Measurements from ENCODE around the gene ATG2A.

ATG2A gene

GRCh38 chr11:64883575-64883974, 33.4 kb downstream of the ATG2A start:
- no peak for DNase-seq

DNA sequence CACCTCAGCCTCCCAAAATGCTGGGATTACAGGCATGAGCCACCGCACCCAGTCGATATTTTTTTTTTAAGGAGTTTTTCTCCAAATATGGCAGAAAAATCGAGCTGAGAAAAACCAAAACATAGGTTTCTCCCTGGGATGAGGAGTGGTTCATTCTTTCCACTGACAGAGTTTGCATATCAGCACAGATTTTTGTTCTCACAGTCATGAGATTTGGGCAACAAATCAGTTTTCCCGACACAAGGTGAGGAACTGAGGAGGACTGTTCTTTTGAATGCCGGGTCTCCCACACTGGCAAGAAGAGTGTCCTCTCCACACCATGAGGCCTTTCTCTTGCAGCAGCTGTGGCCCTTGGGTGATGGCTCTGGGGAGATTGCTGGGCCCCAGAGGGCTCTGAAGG, 34.8 kb downstream of the ATG2A start:
- no peak for DNase-seq

DNA sequence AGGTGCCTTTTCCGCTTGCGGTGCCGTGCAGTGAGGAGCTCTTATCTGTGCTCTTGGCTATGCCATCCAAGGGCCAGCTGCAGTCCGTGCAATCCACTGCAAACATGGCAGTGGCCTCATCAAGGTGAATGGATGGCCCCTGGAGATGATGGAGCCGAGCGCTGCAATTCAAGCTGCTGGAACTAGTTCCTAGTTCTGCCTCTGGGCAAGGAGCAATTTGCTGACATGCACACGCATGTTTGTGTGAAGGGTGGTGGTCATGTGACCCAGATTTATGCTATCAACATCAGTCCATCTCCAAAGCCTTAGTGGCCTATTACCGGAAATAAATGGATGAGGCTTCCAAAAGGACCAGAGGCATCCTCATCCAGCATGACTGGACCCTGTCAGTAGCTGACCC, 35.5 kb downstream of the ATG2A start:
- DNase-seq = no peak

- DNase-seq = no peak
These were observed 36.6 kb downstream of the ATG2A start for GRCh38 chr11:64880240-64881001.

DNA sequence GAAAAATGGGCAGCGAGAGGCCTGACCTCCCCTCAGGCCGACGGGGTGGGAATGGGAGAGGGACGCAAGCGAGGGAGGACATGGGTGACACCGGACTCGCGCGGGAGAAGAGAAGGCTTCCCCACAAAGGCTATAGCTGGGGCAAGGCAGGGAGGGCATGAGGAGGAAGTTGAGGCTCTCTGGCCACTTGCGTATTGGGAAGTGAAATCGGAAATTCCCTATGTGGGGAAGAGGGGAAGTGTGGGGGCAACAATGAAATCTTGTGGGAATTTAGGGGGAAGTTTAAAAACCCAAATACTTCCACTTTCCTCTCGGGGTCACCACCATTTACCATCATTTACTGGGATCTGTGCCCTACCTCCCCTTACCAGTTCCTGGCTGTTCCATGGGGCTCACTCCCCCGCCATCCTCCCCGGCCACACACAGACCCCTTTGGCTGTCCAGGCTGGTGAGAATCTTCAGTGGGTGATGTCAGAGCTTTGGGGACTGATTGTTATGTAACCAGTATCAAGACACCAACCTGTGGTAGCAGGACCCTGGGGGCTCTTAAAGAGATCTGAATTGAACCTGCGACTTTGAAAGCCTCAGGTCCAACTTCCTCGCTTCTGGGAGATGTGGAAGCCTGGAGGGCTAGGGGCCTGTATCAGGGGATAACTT, 37.6 kb downstream of the ATG2A start:
- DNase-seq = no peak

DNA sequence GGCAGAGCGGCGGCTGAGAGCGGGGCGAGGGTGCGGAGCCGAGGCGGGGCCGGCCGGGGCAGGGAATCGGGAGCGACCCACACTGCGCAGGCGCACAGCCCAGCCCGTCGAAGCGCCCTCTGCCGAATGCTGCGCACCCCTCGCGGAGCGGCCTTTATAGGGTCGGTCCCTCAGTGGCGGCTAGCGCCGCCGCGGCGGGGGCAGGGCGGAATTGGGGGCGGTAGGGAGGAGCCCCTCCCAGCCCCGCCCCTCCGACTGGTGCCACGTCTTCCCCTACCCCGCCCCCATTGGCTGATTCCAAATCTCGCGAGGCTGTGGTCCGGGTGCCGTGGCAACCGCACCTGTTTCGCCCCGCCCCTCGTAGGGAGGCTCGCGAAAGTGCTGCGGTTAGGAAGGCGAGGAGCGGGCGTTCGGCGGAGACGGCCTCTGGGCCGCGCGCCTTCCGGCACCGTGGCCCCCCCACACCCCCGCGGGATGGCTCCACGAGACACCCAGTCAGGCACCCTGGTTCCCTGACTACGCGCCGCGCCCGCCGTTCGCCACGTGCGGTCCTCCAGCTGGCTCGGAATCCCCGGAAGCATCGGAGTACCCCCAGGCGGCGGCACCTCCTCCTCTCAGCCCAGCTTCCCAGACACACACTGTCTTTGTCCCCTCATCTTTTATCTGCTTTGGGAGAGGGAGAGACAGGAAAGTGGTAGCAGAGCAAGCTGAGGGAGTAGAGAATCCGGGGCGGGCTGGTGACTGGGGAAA, 38.3 kb downstream of the ATG2A start, which contains the start of gene EHD1:
Gene EHD1, minus strand, starts transcription at position 128 of the 750 bp plus-strand sequence. CDS start 157 bp downstream, outside the sequence.
- peak; percentile 92 for DNase-seq

DNA sequence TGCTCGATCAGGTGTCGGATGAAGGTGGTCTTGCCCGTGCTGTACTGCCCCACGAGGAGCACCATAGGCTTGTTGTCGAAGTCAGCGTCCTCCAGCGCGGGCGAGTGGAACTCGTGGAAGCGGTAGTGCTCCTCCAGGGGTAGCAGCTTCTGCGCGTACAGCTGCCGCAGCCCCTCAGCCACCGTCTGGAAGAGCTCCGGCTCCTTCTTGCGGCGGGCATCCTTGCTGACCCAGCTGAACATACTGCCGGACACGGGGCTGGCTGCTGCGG, 38.9 kb downstream of the ATG2A start:
- DNase-seq = no peak

DNA sequence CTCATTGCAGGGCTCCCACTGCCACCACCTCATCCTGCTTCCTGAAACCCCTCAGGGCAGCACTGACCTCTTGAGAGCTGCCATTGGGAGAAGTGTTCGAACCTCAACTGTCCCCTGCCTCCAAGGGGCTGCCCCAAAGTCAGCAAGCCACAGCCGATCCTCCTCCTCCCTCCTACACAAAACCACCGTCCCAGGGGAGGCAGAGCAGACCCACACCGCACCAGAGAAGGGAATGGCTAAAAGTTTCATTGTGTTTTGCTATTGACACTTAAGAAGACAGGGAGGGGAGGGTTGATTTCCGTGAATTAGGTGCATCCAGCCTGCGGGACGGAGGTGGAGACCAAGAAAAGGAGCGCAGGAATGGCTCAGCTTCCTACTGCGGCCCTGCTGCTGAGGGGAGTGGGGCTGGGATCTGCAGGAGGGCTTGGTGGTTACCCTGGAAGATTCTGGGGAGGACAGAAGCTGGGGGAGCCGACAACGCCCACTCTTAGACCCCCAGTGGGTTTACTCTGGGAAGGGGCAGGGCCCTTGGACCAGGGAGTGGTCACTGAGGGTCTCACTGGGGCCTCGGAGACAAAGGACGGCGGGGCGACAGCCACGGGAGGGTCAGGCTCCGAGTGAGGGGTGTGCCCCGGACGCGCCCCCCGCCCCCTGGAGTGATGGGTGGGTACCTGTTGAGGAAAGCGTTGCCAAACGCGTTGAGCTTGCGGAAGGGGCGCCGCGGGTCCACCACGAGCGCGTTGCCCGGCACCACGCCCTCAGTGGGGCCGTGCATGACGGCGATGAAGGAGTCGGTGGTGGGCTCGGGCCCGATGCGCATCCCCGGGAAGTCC, 39.4 kb downstream of the ATG2A start:
- no peak for DNase-seq

- DNase-seq = no peak
These were observed 40.1 kb downstream of the ATG2A start for GRCh38 chr11:64876835-64877341.

DNA sequence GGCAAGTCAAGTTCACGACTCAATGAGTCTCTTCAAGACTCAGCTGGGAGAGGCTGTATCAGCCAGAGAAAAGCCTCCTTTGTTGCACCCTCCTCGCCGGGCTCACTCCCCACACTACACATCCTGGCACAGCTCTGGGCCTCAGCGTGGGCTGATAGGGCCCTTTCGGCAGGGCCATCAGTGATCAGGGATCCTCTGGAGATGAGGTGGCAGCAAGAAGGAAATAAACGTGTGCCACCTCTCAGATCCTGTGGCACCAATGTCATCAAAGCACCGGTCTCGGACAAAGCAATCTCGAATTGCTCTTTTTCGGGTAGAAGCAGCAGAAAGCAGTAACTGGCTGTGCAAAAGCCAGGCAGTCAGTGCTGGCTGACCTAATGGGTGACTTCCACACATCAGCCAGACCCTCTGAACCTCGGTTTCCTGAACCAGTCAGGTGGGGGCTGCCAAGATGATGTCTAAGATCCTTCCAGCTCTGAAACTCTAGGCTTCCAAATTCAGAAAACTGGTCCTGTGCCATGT, 40.7 kb downstream of the ATG2A start:
- DNase-seq = no peak

DNA sequence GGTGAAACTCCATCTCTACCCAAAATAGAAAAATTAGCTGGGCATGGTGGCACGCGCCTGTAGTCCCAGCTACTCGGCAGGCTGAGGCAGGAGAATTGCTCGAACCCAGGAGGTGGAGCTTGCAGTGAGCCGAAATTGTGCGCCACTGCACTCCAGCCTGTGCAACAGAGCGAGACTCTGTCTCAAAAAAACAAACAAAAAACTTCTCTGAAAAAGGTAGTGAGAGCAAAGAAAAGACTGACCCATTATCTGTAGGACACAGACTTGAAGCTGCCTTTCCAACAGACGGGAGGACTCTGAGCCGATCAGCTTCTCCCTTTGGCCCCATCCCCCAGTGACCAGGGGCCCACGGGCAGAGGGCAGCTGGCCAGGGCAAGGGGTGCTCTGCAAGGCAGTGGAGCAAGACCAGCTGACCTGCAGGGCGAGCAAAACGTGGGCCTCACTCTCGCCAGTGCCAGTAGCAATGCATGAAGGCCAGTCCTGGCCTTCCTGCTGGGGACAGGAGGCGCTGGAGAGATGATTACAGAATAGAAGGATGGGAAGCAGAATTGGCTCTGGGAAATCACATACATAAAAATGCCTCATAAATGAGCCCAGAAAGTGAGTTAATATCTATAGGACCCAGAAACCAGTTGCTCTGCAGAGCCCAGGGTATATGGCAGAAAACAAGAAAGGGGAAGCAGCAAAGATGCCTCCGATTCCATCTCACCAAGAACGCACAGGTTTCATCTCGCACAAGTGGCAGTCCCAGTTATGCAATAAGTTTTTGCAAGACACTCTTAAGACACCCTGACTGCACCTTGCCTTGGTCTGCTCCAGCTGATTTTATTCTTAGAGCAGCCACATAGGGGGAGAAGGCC, 41.4 kb downstream of the ATG2A start:
- no peak for DNase-seq

DNA sequence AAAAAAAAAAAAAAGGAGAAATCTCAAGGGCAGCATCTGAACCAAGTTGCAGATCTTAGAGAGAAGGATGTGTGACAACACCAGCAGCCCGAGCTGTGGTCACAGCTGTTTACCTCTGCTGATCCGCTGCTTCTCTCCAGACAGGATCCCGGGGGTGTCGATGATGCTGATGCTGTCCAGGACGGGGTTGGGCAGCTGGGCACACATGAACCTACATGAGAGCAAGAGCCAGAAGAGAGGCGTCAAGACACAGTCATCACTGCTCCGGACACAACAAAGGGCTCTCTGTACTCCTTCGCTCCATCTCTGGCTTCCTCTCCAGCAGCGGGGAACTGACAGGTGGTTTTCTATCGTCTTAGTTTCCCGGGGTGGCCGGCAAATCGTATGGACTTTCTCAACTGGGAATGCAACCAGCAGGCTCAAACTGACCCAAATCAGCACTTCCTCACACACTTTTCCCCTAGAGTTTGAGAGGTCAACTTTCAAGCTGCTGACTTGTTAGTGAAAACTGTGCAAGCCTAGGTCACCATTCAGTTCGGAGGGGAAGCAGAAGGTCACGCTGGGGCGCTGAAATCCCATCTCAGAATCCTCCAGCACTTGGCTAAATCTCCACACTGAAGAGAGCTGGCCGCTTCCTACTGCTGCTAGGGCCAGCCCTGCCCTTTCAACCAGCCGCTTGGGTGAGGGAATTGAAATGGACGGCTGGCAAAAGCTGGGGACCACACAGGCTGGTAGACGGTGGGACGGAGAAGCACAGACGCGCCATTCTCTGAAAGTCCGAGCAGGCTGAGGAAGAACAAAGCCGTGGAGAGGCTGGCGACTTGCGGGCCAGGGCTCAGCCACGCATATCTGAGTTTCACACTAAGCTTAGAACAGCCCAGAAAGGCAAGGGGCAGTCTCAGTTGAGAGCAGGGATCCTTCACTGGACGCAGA, 42.4 kb downstream of the ATG2A start:
- DNase-seq = no peak

GRCh38 chr11:64872790-64873488, 44.1 kb downstream of the ATG2A start:
- DNase-seq = no peak

GRCh38 chr11:64871492-64871891, 45.5 kb downstream of the ATG2A start:
- no peak for DNase-seq

- DNase-seq = no peak
These were observed 46.0 kb downstream of the ATG2A start for GRCh38 chr11:64870893-64871466.

- DNase-seq = no peak
These were observed 46.7 kb downstream of the ATG2A start for GRCh38 chr11:64870176-64870892.

DNA sequence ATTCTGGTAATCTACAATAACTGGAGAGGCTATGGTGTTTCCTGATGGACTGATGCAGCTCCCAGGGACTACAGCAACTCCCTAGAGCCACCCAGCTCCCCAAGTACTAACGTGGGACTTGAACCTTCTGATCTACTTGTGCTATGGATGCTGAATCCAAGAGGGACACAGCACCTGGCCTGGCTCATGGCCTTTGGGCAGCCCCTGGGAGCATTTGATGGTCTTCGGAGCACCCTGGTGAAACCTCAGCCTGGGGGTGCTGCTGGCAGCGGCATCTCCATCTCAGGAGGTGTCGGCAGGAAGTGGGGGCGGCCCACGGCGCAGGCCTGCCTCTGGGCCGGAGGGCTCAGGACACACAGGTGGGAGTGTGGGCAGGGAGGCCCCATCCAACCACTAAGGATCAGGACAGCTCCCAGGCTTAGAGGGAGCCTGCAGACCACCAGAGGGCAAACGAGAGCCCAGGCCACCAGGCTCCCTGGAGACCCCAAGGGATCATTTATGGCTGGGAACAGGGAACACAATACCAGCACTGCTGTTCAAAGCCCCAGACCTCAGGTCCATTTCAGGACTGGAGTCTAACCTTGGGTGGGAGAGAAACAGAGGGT, 47.3 kb downstream of the ATG2A start:
- DNase-seq = no peak

GRCh38 chr11:64868904-64869570, 48.0 kb downstream of the ATG2A start:
- DNase-seq = no peak
